ENCODE results near the gene CPEB3.
"Not testable (repeated sequence)": the region's sequence is repeated elsewhere in the genome, so short reads cannot be mapped to it uniquely, and the experiment has no call there.

Gene CPEB3

GRCh38 chr10:92267343-92267742 lies 23.5 kb downstream of the CPEB3 start:
- DNase-seq (ENCODE audit: low read depth in 2 of 2) = no peak

DNA sequence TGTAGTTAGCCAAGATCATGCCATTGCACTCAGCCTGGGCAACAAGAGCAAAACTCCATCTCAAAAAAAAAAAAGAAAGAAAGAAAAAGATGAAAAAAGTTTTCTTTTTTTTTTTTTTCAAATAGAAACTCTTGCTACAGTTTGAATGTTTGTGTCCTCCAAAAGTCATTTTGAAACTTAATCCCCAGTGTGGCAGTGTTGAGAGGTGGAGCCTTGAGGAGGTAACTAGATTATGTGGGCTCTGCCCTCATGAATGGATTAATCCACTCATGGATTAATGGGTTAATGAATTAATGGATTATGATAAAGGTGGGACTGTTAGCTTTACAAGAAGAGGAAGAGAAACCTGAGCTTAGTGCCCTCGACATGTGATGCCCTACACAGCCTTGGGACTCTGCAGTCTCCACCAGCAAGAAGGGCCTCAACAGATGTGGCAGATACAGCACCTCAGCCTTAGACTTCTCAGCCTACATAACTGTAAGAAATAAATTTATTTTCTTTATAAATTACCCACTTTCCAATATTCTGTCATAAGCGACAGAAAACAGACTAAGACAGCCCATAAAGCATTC lies 25.1 kb downstream of the CPEB3 start:
- no peak for DNase-seq (ENCODE audit: low read depth in 2 of 2)

DNA sequence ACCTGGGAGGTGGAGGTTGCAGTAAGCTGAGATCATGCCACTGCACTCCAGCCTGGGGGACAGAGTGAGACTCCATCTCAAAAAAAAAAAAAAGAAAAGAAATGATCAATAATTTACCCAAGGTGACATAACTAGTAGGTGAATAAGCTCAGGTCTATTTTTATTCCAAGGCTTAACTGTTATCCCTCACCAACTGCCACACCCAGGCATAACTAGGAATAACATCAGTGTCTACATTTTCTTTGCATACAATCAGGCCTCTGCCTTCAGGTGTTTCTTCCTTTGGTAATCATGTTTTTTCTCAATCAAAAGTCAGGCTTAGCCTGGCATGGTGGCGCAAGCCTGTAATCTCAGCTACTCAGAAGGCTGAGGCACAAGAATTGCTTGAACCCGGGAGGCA lies 26.6 kb downstream of the CPEB3 start:
- DNase-seq (ENCODE audit: low read depth in 2 of 2) = no peak

DNA sequence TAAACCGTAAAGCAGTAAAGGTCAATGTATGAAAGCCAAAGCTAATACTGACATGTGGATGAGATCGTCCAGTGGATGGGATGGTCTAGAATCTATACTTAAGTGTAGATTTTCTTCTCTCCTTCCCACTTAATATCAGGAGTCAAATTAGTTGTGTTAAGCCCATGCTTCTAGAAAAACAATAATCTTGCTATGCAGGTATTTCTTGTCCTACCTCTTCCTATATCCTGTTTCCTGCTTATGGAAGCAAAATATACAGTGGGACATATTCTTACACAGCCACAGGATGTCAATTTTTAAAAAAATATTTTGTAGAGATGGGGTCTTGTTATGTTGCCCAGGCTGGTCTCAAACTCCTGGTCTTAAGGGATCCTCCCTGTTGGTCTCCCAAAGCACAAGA lies 27.5 kb downstream of the CPEB3 start:
- no peak for DNase-seq (ENCODE audit: low read depth in 2 of 2)

GRCh38 chr10:92248566-92248965 lies 42.3 kb downstream of the CPEB3 start:
- no peak for DNase-seq (ENCODE audit: low read depth in 2 of 2)

DNA sequence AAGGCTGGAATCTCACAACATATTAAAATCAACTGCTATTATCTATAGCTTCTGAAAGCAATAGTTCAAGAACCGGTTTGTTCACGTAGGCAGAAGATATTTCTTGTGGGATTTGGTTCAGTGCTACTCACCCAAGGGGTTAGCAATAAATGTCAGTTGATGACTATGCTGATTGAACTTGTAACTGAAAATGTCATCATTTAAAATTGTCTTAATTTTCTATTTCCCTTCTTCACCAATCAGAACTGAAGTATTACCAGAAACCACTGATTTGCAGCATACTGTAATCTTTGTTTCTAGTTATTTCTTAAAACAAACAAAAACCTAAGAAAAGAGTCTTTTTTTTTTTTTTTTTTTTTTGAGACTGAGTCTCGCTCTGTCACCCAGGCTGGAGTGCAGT lies 46.1 kb downstream of the CPEB3 start:
- no peak for DNase-seq (ENCODE audit: low read depth in 2 of 2)

DNA sequence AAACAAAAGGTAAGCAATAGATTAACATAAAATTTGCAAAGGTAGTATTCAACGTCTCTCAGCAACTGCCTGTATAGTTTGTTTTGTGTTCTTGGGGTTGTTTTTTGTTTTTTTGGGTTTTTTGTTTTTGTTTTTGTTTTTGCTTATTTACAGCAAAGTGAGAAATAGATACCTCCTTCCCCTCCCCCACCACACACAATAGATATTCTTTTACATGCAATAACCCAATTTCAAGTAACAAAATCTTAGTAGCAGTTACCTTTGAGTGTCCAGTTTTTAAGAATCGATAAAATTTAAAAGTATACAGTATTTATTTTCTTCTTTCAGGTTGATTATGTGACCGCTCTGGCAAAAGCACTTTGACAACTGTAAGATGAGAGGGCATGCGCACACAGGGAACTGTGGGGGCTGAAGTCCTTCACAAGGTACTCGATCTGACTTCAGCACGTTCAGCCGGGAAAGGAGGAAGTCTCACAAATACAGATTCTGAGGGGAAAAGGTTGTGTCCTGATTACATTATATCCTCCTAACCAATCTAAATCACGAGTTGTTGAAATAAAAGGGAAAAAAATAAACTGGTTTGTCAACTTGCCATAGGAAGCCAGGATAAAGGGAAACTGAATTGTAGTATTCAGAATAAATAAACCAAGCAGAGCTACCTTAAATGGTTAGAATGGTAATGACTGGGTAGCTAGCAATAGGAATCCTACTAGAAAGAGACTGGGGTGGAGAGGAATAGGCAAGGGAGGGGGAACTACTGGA lies 47.8 kb downstream of the CPEB3 start:
- DNase-seq (ENCODE audit: low read depth in 2 of 2) = no peak

DNA sequence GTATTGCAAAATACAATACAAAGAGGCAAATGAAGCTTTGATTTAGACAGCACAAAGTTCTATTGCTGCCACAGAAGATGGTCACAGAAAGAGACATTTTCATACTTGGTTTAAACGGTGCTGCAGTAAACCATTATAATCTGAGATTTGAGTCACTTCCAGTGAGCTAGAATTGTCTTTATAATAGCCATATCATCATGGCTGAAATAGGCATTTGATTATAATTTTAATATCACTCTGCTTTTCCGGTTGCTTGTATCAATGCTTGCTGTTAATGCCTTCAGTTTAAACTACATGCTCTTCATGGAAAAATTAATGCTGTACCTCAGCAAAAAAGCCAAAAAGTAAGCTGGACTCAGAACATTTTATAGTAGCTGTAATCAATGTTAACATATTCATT lies 48.5 kb downstream of the CPEB3 start:
- DNase-seq (ENCODE audit: low read depth in 2 of 2) = no peak

- DNase-seq (ENCODE audit: low read depth in 2 of 2) = no peak
Observed at GRCh38 chr10:92241501-92241900, 49.4 kb downstream of the CPEB3 start.

- DNase-seq (ENCODE audit: low read depth in 2 of 2) = no peak
Observed at GRCh38 chr10:92241158-92241500, 49.7 kb downstream of the CPEB3 start.

DNA sequence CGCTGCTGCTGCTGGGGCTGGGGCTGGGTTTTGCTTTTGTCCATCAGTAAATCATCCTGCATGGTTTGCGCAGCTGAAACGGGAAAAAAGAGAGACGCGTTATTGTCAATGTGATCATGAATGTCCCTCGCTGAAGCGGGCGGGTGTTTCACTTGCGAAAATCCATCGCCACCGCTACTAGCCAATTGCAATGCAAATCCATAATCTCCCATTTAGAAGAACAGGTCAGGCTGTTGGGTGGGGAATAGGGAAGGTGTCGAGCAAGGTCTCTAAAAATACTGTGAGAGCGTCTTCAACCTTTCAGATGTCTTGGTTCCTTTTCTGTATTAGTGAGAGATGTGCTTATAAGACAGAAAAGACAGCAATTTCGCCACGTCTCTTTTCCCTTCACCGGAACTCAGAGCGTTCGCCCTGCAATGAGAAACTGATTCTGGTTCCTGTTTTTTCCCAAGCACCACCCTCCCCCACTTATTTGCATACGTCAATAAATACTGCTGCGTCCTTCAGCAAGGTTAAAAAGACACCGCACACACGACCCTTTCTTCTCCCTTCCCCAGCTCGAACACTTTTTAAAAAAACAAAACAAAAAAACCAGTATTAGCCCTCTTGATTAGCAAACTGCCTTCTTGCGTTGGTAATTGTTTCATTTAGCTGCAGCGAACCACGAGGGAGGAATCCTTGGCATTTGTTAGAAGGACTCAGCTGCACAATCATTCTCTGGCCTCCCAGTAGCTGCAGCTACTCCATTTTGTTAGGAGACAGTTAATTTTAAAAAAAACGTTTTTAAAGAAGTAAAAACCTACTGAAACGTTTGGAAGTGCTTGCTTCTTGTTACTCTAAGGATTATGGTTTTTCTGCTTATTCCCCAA lies 50.4 kb downstream of the CPEB3 start:
- no peak for DNase-seq (ENCODE audit: low read depth in 2 of 2)

- no peak for DNase-seq (ENCODE audit: low read depth in 2 of 2)
Observed at GRCh38 chr10:92239600-92240288, 51.1 kb downstream of the CPEB3 start.

- DNase-seq (ENCODE audit: low read depth in 2 of 2) = no peak
Observed at GRCh38 chr10:92239151-92239599, 51.7 kb downstream of the CPEB3 start.

DNA sequence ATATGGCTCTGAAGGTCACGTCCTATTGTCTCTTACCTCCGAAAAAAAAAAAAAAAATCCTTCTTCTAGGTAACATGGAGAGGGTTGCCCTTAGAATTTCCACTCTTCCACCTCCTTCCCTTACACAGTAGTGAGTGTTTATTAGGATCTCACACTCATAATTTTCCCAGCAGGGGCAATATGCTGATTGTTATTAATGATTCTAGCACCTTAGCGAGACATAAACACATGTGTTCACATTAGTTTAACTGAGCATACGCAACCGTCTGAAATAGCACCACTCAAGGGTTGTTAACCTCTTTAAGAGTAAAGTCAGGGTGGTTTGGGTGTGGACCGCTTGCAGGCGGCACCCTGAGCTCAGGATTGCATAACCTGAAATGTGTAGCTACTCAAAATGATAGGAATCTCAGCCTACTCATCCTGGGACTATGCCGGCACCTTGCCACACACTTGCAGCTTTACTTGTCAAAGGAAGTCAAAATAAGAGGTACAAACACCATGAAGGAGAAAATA lies 52.2 kb downstream of the CPEB3 start:
- no peak for DNase-seq (ENCODE audit: low read depth in 2 of 2)

- no peak for DNase-seq (ENCODE audit: low read depth in 2 of 2)
Observed at GRCh38 chr10:92238054-92238585, 52.8 kb downstream of the CPEB3 start.

GRCh38 chr10:92231196-92231595 lies 59.7 kb downstream of the CPEB3 start:
- no peak for DNase-seq (ENCODE audit: low read depth in 2 of 2)

DNA sequence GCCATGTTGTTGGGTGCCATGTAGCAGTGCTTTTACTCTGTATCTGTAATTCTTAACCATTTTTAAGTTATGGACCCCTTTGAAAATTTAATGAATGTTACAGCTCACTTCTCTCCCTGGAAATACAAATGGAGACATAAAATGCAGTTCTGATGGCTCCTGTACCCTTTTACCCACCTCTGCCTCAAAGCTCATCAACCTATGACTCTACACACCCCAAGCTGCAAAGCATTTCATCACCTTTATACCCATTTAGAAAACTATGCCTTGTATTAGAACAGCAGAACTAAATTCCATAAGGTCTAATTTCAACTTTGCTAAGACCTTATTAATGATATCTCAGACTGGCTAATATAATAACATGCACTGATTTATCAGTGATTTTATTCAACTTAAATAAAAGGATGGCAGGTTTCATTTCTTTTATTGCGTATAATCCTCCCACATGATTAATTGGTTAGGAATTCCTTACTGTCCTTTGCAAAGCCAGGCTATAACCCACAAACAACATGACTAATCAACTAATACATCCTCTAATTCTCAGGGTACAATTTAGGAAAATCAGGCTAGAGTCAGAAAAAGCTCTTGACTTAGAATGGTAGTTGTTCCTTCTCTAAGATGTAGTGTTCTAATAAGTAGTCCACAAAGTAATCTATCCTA lies 68.1 kb downstream of the CPEB3 start:
- no peak for DNase-seq (ENCODE audit: low read depth in 2 of 2)

GRCh38 chr10:92219559-92219958 lies 71.3 kb downstream of the CPEB3 start:
- no peak for DNase-seq (ENCODE audit: low read depth in 2 of 2)

GRCh38 chr10:92218569-92218968 lies 72.3 kb downstream of the CPEB3 start:
- no peak for DNase-seq (ENCODE audit: low read depth in 2 of 2)

DNA sequence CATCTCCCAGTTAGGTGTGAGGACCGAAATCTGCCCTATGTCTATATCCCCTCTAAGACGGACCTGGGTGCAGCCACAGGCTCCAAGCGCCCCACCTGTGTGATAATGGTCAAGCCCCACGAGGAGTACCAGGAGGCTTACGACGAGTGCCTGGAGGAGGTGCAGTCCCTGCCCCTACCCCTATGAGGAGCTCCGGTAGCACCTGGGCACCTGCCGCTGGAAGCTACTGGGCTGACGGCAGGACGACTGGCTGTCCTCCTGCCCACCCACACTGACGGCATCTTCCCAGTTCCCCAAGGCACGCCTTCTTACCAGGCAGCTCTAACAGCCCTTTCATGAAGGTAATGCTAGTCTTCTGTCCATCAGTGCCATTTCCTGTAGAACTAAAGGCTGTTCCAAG lies 74.3 kb downstream of the CPEB3 start:
- DNase-seq (ENCODE audit: low read depth in 2 of 2) = not testable (repeated sequence)

- DNase-seq (ENCODE audit: low read depth in 2 of 2) = not testable (repeated sequence)
Observed at GRCh38 chr10:92215222-92215621, 75.7 kb downstream of the CPEB3 start.
